DND-41 (cell line): ENCODE results near the gene GAS7.

Experiments used
- CTCF ChIP-seq: IDR thresholded peaks from 2 replicates; pipeline ENCODE4 v1.5.1; 2012; ENCODE audit warnings: borderline replicate concordance, low read length, moderate library complexity, mild to moderate bottlenecking; ENCODE audit not compliant: poor library complexity, severe bottlenecking; ENCODE audit errors: extremely low read depth
- EZH2 ChIP-seq: IDR thresholded peaks from 3 replicates; pipeline ENCODE4 v1.6.1; 2012; ENCODE audit warnings: borderline replicate concordance, low read depth, mild to moderate bottlenecking, moderate library complexity, low read length, inconsistent platforms; ENCODE audit not compliant: severe bottlenecking

DNA sequence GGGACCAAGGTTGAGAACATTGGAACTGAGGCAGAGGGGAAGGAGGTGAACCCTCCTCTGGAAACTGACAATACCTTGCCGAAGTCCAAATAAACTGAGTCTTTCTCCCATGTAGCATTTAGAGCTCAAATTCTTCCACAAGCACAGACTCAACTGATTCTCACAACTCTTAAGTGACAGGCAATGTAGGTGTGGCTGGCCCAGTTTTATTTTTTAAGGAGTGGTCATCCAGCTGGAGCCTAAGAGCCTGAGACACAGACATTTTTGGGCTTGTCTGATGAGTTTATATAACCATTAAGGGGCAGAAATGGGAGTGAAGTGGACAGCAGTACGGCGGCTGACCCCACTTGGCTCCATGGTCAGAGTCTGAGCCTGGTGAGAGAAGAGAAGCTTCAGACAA lies 304.2 kb downstream of the GAS7 start:
- no peak for TF ChIP-seq CTCF
- no peak for TF ChIP-seq EZH2
